Mucosa of stomach (tissue), 1 donor: ENCODE measurements around the gene RBP2.
"Not testable (repeated sequence)": the region's sequence is repeated elsewhere in the genome, so short reads cannot be mapped to it uniquely, and the experiment has no call there.

Experiments used
- H3K27me3 ChIP-seq: one replicate; pipeline ENCODE4 v1.7.0; 2013; ENCODE audit warnings: mild to moderate bottlenecking, low read length; ENCODE audit not compliant: control insufficient read depth, insufficient read depth
- H3K36me3 ChIP-seq: one replicate; pipeline ENCODE4 v1.7.0; 2013; ENCODE audit warnings: low read length; ENCODE audit not compliant: control insufficient read depth, insufficient read depth
- H3K4me1 ChIP-seq: one replicate; pipeline ENCODE4 v1.7.0; 2013; ENCODE audit warnings: mild to moderate bottlenecking, low read length; ENCODE audit not compliant: control insufficient read depth, insufficient read depth
- H3K4me3 ChIP-seq: one replicate; pipeline ENCODE4 v1.7.0; 2013; ENCODE audit warnings: low read length
- H3K9ac ChIP-seq: one replicate; pipeline ENCODE4 v1.7.0; 2013; ENCODE audit warnings: mild to moderate bottlenecking, low read length, moderate library complexity
- H3K9me3 ChIP-seq: one replicate; pipeline ENCODE4 v1.7.0; 2013; ENCODE audit warnings: mild to moderate bottlenecking, low read length, moderate library complexity; ENCODE audit not compliant: control insufficient read depth
- donor health status: Pancreatic carcinoma.

RBP2 gene

DNA sequence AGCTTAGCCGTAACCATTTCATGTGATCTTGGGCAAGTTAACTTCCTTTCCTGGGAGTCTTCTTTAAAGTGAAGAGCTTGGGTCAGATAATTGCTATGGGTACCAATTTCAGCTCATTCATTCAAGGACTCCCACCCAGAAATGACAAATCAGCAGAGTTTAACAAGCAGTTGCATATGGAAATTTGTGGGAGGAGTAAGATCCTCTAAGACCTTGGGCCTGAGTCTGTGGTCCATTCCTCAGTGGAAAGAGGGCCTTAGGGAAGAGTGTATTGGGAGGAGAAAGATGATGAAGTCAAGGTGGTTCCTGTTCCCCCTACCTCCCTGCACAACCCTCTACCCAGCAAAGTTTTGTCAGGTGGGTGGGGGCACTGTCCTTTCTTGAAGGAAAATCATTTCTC lies 42.1 kb downstream of the RBP2 start:
- Histone ChIP-seq H3K9me3 (no peaks in the 10 kb centered on the region), H3K4me3 (no peak overlapping the region), H3K27me3 (no peaks in the 10 kb centered on the region), H3K36me3 (no peaks in the 10 kb centered on the region), H3K4me1 (no peaks in the 10 kb centered on the region), H3K9ac (no peak overlapping the region)

DNA sequence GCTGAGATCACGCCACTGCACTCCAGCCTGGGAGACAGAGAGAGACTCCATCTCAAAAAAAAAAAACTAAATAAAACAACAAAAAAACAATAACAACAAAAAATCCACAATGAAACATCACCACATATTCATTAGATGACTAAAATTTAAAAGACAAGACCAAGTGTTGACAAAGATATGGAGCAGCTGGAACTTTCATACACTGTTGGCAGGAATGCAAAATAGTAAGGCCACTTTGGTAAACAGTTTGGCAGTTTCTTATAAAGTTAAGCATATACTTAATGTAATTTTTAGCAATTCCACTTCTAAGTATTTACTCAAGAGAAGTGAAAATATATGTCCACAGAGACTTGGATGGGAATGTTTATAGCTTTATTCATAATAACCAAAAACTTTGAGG lies 43.2 kb downstream of the RBP2 start:
- H3K36me3 ChIP-seq: no peaks in the 10 kb centered on the region
- H3K9me3 ChIP-seq: no peaks in the 10 kb centered on the region
- no peak overlapping the region for H3K9ac ChIP-seq

GRCh38 chr3:139430493-139430892 lies 45.8 kb downstream of the RBP2 start:
- Histone ChIP-seq H3K9me3 (no peaks in the 10 kb centered on the region), H3K27me3 (no peaks in the 10 kb centered on the region), H3K4me1 (no peaks in the 10 kb centered on the region), H3K36me3 (no peaks in the 10 kb centered on the region), H3K4me3 (no peak overlapping the region), H3K9ac (no peak overlapping the region)

More for the DNA sequence above, 43.2 kb downstream of the RBP2 start:
- no peaks in the 10 kb centered on the region for H3K27me3 ChIP-seq
- no peak overlapping the region for H3K4me3 ChIP-seq
- H3K4me1 ChIP-seq: no peaks in the 10 kb centered on the region

DNA sequence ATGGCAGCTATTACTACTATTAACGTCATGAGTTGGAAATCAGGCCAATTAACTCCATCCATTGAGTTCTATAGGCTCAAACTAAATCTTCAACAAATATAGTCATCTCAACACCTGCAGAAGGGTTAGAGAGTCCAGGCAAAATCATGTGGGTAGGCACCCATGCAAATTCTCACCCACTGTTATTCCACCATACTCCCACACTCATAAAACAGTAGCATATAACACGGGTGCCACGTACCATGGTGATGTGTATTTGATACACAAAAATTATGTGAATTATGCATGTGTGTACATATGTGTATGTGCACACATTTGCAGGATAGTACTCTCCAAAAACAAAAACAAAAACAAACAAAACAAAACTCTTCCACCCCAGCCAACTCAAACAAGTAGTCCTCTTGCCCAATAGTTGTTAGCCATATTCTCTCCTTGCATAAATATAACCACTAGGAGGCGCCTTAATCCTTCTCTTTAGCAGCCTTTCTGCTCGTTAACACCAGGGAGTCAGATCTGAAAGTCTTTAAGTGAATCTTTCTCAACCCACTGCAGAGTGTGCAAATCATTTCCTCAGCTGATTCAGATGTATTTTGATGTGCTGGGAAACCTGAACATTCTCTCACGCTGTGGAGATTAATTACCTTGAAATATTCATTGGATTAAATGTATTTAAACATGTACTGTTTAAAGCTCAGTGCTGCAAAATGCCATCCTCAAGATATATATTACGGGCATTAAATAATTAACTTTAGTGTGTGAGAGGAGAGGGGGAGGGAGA lies 48.8 kb downstream of the RBP2 start:
- Histone ChIP-seq H3K4me1 (peaks cover 9% of the 10 kb centered on the region), H3K36me3 (no peaks in the 10 kb centered on the region), H3K4me3 (no peak overlapping the region), H3K27me3 (no peaks in the 10 kb centered on the region), H3K9ac (no peak overlapping the region), H3K9me3 (no peaks in the 10 kb centered on the region)

DNA sequence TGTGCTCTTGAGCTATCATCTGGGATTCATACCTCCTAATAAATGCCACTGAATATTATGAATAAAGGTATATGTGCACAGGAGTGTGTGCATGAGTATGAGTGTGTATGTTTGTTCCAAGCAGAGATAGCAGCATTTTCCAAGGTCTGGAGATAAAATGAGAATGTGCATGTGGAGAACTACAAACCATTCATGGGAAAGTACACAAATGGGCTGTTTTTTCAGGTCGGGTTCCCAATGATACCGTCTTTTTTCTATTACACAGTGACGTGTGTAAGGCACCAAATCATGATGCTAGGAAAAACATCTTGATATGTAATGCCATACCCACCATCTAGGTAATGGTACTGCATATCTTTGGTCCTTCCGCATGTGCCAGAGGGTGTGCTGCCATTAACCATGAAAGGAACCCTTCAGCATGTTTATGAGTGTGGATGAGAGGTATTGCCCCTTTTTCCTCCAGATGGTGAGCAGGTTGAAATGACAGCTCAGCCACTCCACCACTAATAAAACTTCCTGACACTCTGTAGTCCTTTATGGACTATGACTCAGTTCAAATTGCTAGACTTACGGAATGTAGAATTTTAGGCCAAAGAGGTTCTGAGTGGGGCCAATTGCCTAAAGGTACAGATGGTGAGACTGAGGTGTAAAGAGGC lies 50.4 kb downstream of the RBP2 start:
- Histone ChIP-seq H3K9ac (no peak overlapping the region), H3K4me1 (peaks cover 9% of the 10 kb centered on the region), H3K36me3 (no peaks in the 10 kb centered on the region), H3K27me3 (no peaks in the 10 kb centered on the region), H3K9me3 (no peaks in the 10 kb centered on the region), H3K4me3 (no peak overlapping the region)

- Histone ChIP-seq H3K9ac (no peak overlapping the region), H3K9me3 (no peaks in the 10 kb centered on the region), H3K36me3 (no peaks in the 10 kb centered on the region), H3K4me1 (peaks cover 9% of the 10 kb centered on the region), H3K27me3 (no peaks in the 10 kb centered on the region), H3K4me3 (no peak overlapping the region)
These were observed 53.1 kb downstream of the RBP2 start for GRCh38 chr3:139423232-139423631.

DNA sequence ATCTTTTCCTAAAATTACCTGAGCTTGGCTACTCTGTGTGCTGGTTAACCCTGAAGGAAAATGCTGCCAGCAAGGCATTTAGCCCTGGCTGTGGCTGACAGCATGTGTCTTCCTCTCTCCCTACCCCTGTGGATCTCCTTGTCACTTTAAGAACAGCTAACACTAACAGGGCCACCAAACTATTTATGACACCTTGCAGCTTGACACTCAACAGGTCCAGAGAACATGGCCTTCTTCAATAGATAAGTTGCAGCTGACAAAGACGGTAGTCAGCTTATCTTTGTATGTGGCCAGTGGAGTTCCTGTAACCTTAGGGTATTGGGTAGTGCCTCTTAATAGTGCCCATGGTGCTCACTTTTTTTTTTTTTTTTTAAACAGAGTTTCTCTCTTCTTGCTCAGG lies 54.9 kb downstream of the RBP2 start:
- Histone ChIP-seq H3K36me3 (no peaks in the 10 kb centered on the region), H3K9me3 (no peaks in the 10 kb centered on the region), H3K27me3 (no peaks in the 10 kb centered on the region), H3K4me1 (peaks cover 9% of the 10 kb centered on the region), H3K9ac (no peak overlapping the region), H3K4me3 (no peak overlapping the region)

- Histone ChIP-seq H3K9ac (no peak overlapping the region), H3K4me1 (peaks cover 9% of the 10 kb centered on the region), H3K4me3 (no peak overlapping the region), H3K27me3 (no peaks in the 10 kb centered on the region), H3K36me3 (no peaks in the 10 kb centered on the region), H3K9me3 (no peaks in the 10 kb centered on the region)
These were observed 55.3 kb downstream of the RBP2 start for GRCh38 chr3:139421040-139421439.

- no peaks in the 10 kb centered on the region for H3K27me3 ChIP-seq
- peaks cover 6% of the 10 kb centered on the region for H3K4me1 ChIP-seq
- no peaks in the 10 kb centered on the region for H3K36me3 ChIP-seq
- no peaks in the 10 kb centered on the region for H3K9me3 ChIP-seq
- no peak overlapping the region for H3K4me3 ChIP-seq
- no peak overlapping the region for H3K9ac ChIP-seq
These were observed 58.2 kb downstream of the RBP2 start for GRCh38 chr3:139418144-139418543.

DNA sequence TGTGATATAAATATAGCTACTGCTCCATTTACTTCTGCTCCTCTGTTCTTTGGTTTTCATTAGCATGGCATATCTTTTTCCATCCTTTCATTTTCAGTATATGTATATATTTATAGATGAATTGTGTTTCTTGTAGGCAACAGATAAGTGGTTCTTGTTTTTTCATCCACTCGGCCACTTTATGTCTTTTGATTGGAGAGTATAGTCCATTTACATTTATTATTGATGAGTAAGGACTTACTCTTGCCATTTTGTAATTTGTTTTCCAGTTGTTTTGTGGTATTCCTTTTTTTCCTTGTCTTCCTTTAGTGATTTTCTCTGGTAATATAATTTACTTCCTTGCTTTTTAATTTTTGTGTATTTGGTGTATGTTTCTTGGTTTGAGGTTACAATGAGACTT lies 60.0 kb downstream of the RBP2 start:
- Histone ChIP-seq H3K27me3 (no peaks in the 10 kb centered on the region), H3K4me1 (no peaks in the 10 kb centered on the region), H3K36me3 (no peaks in the 10 kb centered on the region), H3K4me3 (no peak overlapping the region), H3K9ac (no peak overlapping the region), H3K9me3 (no peaks in the 10 kb centered on the region)

- H3K9me3 ChIP-seq: no peaks in the 10 kb centered on the region
- no peak overlapping the region for H3K4me3 ChIP-seq
- no peaks in the 10 kb centered on the region for H3K4me1 ChIP-seq
- no peak overlapping the region for H3K9ac ChIP-seq
- no peaks in the 10 kb centered on the region for H3K27me3 ChIP-seq
- no peaks in the 10 kb centered on the region for H3K36me3 ChIP-seq
These were observed 61.6 kb downstream of the RBP2 start for GRCh38 chr3:139414608-139415224.

DNA sequence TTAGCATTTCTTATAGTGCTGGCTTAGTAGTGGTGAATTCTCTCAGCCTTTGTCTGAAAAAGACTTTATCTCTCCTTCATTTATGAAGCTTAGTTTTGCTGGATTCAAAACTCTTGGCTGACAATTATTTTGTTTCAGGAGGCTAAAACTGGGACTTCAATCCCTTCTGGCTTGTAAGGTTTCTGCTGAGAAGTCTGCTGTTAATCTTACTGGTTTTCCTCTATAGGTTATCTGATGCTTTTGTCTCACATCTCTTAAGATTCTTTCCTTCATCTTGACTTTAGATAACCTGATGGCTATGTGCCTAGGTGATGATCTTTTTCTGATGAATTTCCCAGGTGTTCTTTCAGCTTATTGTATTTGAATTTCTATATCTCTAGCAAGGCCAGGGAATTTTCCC lies 63.4 kb downstream of the RBP2 start:
- H3K36me3 ChIP-seq, H3K9me3 ChIP-seq, H3K4me3 ChIP-seq, H3K27me3 ChIP-seq, H3K4me1 ChIP-seq, H3K9ac ChIP-seq: not testable (repeated sequence)
